Activated CD4-positive, CD25-positive, alpha-beta regulatory T cell treated with anti-CD3 and anti-CD28 coated beads, Interleukin-2, amount 50 U/mL, for 24 hours (primary cell): ENCODE data around the gene PCIF1.

Experiments used
- ATAC-seq, 2 donors: fragments of 150-1000 bp; cut with Tn5 transposase; one replicate each; pipeline ENCODE4 v1.10.0; 2021; ENCODE audit warnings: mild to moderate bottlenecking in 1 of 2, moderate library complexity in 1 of 2

The PCIF1 gene

GRCh38 chr20:45904583-45905504, 29.6 kb upstream of the PCIF1 start:
- ATAC-seq = no peak

DNA sequence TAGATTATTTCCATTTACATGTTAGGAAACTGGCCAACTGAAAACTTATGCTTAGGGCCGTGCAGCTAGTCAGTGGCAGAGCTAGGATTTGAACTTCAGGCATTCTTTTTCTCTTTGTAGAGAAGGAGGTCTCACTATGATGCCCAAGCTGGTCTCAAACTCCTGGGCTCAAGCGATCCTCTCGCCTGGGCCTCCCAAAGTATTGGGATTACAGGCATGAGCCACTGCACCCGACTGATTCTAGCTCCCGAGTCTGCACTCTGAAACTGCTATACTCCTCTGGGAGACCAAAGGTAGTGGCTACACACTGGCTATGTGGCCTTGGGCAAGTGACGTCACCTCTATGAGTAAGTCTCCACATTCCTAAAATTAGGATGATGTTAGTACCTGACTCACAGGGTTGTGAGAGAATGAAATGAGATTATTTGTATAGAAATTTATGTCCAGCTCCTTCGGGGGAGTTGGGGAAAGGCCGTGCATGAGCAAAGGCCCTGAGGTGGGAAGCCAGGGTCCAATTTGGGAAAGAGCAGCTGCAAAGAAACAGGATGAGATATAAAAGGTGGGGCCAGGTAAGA, 28.9 kb upstream of the PCIF1 start:
- ATAC-seq = no peak

- ATAC-seq = no peak
Observed at GRCh38 chr20:45907219-45907948, 27.1 kb upstream of the PCIF1 start.

DNA sequence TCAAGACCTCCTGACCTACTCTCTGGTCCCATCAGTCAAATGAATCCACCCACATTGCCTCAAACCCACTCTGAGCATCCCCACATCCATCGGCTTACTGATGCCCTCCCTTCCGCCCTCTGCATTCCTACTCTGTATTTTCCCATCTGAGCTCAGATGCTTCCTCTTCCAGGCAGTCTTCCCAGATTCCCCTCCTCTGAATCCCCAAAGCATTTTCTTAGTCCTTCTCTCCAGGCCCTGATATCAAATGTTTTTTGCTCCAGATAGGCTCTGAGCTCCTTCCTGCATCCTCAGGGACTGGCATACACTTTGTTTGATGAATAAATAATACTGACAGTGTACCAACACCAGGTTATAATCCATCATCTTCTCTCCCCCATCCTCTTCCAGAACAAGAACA, 26.4 kb upstream of the PCIF1 start:
- no peak for ATAC-seq

- ATAC-seq = no peak
Observed at GRCh38 chr20:45909336-45909808, 25.1 kb upstream of the PCIF1 start.

GRCh38 chr20:45909817-45910669, 24.4 kb upstream of the PCIF1 start:
- ATAC-seq = no peak

DNA sequence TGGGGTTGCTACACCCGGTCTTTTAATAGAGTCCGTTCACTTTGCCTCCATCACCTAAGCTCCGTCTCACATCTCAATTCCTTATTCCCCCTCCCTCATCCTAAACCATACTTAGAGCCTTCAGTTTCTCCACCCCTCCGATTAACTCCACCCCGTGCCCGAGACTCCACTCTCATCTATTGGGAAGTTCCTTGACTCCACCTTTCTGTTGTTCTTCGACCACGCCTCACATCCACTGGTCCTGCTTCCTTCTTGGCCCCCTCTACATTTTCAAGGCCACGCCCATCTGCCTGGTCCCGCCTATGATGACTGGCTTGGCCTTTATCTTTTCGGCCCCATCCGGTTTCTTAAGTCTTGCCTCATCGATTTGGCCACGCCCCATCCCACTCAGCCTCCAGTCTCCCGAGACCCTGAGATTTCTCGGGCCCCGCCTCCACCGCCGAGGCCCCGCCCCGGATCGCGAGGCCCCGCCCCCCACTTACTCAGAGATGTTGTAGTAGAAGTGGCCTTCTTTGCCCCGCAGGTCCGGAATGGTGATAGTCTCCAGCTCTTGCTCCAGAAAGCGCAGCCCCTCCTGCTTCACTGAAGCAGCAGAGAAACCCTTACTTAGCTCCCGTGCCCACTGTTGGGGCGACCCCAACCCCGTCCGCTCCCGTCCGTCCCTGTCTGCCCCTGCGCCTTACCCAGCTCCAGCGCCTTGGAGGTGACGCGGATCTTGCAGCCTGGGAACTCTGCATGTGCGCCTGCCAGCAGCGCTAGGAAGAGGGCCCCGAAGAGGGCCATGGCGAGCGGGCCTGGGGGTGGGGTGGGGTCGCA, 23.6 kb upstream of the PCIF1 start:
- ATAC-seq = peak; percentile 93 to 95

DNA sequence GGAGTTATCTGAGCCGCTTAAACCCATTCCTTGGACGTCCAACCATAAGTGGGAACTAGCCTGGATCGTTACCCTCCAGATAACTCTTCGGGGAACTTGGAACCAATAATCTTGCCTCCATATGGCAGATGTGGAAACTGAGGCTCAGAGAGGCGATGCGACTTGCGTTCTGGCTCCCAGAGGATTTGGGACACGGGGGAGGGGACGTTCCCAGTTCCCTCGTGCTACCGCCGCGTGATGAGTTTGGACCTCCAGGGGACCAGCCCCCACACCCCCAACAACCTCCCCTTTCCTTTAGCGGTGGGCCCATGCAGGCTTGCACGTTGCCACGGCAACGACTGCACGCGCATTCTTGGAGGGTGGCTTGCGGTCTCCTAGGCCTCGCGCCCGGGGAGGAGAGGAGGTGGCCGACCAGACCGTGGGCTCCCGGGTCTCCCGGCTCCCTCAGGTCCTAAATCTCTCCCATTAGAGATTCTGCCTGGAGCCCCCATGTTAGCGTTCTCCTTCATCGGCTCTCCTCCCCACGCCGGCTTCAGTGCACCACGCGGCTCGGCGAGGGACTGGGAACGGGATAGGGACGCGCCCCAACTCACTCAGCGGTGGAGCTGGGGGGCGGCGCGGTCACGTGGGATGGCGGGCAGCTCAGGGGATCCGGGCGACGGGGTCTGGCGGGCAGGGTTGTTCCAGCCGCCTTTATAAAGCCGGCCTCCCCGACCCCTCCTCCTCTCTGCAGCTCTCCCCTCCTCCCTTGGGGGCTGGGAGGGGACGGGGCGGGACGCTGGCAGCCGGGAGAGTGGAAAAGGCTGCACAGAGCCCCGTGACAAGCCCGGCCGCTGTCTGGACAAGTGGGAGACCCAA, 22.8 kb upstream of the PCIF1 start, which contains the start of gene PLTP:
Gene PLTP, minus strand, starts transcription at position 670 of the 858 bp plus-strand sequence. CDS start 703 bp downstream, outside the sequence.
- peak in 1 of 2 donors; percentile 12 for ATAC-seq

DNA sequence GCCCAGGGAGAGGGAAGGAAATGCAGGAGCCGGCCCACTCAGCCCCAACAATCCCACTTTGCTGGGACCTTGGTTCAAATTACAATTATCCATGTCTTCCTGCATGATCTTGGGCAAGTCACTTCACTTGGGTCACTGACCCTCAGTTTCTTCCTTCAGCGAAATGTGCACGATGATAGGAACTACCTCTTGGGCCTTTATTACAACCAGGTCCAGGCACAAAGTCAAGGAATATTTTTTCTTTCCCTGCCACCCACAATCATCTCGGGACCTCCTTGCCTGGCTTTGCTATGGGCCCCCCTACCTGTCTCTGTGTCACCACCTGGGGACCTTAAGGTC, 22.2 kb upstream of the PCIF1 start:
- ATAC-seq = no peak

DNA sequence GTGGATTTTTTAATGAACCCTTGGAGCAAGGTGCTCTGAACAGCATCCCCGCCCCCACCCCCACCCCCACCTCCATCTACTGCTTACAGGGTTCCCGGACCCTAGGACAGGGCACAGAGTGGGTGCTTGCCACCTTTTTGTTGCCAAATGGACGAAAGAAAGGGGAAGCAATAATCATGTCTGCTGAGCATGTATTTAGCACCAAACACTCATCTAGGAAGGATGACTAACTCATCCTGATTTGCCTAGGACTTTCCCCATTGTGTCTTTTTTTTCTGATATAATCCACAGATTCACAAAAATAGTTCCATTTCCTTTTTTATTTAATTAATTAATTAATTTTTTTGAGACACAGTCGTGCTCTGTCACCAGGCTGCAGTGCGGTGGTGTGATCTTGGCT, 21.4 kb upstream of the PCIF1 start:
- no peak for ATAC-seq

GRCh38 chr20:45917790-45918141, 16.7 kb upstream of the PCIF1 start:
- ATAC-seq = no peak

DNA sequence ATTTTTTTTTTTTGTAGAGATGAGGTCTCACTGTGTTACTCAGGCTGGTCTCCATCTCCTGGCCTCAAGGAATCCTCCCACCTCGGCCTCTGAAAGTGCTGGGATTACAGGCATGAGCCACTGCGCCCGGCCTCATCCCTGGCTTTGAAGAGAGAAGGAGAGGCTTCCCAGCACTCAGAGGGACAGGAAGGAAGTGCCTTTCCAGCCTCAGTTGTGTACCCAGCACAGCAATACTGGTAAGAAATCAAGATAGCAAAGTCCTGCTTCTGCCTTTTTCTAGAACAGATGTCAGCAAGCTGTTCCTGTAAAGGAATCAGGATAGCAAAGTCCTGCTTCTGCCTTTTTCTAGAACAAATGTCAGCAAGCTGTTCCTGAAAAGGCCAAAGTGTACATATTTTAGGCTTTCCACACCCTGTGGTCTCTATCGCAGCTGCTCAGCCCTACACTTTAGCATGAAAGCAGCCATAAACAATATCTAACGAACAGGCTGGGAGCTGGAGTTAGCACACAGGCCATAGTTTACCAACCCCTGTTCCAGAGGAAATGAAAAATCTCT, 16.2 kb upstream of the PCIF1 start:
- no peak for ATAC-seq

- no peak for ATAC-seq
Observed at GRCh38 chr20:45918779-45919537, 15.5 kb upstream of the PCIF1 start.

DNA sequence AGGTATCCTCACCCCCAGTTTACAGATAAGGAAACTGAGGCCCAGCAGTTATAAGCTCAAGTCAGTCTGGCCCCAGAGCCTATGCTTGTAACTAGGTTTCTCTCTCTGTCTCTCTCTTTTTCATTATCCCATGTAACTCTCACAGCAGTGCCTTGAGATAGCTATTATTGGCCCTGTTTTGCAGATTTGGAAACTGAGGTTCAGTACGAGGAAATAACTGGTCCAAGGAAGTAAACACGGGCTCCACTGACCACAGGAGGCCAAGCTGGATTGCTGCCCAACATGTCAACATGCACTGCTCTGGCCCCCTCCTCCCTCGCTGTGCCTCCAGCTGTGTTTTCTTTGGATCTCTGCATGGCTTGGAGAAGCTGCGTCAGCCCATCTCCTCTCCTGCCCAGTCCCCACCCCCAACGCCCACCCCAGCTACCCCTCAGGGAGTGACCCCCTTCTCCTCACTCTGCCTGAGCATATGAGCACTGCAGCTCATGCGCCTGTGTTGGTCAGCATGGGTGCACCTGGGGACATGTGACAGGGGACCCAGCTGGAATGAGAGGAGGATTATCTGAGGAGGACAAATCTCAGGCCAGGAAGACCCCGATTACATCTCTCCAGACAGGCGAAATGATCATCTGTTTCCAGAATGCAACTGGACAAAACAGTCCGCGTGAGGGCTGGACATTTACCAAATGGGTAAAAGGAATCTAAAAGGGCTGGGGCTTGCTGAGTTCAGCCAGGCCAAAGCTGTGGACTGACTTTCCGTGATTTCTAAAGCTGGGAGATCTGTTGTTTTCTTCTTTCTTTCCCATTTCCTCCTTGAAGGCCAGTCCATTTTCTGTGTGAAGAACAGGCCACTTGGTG, 14.7 kb upstream of the PCIF1 start:
- no peak for ATAC-seq

DNA sequence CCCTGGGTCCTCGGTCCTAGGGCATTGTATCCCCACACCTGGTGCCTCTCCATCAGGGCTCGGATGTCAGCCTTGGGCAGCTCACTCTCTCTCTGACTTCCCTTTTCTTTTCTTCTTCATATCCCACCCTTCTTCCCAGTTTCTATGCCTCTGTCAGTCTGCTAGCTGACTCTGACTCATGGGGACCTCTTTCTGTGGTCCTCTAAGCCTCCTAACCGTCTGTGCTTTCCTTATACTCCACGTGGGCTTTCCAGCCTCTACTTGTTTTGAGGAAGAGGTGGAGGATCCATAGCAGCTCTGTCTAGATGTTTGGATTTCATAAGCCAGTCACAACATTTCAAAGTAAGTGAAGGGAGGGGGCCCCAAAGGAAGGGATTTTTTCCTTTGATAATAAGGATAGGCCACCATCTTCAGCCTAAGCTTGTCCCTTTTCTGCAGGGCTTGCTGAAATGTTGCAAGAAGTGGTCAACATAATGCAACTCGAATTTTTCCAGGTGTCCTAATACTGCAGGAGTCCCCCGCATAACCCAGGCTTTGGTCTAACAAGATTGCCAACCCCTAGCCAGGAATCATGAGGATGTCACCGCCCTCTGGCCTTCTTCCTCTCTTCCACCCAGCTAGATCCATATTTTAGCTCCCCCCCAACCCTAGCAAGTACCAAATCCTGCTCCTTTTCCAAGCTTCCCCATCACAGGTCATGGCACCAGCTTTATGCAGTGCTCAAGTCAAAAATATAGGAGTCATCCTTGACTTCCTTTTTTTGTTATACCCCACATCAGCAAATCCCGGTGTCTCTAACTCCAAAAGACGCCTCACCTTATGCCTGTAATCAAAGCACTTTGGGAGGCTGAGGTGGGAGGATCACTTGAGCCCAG, 13.8 kb upstream of the PCIF1 start:
- no peak for ATAC-seq

GRCh38 chr20:45921337-45922189, 12.9 kb upstream of the PCIF1 start:
- ATAC-seq = no peak
